ENCODE data around the gene TRPM8.

DNA sequence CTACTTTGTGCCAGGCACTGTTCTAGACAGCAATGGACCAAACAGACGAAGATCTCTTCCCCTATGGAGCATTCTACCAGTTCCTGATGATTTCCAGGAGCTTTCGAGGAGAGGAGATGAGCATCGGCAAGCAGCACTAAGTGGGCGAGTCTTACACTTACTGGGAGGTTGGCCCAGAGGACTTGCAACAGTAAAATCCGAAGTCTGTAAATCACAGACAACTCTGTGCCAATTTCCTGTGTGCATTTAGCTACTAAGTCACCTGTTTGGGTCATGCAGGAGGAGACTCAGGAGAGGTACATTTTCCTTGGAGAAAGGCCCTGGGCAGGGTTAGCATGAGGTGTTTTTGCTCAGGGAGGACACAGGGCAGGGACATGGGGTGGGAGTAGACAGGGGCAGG lies 58.9 kb downstream of the TRPM8 start:
- TF ChIP-seq, protein P1, sequence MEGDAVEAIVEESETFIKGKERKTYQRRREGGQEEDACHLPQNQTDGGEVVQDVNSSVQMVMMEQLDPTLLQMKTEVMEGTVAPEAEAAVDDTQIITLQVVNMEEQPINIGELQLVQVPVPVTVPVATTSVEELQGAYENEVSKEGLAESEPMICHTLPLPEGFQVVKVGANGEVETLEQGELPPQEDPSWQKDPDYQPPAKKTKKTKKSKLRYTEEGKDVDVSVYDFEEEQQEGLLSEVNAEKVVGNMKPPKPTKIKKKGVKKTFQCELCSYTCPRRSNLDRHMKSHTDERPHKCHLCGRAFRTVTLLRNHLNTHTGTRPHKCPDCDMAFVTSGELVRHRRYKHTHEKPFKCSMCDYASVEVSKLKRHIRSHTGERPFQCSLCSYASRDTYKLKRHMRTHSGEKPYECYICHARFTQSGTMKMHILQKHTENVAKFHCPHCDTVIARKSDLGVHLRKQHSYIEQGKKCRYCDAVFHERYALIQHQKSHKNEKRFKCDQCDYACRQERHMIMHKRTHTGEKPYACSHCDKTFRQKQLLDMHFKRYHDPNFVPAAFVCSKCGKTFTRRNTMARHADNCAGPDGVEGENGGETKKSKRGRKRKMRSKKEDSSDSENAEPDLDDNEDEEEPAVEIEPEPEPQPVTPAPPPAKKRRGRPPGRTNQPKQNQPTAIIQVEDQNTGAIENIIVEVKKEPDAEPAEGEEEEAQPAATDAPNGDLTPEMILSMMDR (IDR thresholded peaks at IDR 0.05; ENCODE audit: insufficient read depth, low read length), result no peak
- TF ChIP-seq POLR2AphosphoS5 (IDR thresholded peaks at IDR 0.05; ENCODE audit: low read depth), result no peak
- no peak for TF ChIP-seq GABPA (IDR thresholded peaks at IDR 0.05; ENCODE audit: low read depth)

All from HL-60 (cell line).